ENCODE data around the gene ATP8B4.

DNA sequence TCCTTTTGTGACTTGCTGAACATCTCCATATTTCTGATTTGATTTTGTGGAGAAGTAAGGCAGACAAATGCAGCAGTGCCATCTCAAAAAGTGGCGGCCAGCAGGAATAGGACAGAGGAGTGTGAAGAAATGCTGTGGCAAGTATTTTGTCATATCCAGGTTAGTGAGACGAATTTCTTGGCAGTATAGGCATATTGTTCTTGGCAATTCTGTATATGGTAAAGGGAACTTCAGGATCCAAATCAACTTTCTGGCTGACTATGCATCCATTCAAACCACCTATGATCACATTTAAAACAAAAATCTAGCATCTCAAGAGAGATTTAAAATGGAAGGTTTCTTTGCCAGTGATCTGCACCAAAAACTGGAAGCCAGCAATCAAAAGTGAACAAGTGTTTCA is 270.2 kb downstream of the ATP8B4 start:
- TF ChIP-seq, protein P1, sequence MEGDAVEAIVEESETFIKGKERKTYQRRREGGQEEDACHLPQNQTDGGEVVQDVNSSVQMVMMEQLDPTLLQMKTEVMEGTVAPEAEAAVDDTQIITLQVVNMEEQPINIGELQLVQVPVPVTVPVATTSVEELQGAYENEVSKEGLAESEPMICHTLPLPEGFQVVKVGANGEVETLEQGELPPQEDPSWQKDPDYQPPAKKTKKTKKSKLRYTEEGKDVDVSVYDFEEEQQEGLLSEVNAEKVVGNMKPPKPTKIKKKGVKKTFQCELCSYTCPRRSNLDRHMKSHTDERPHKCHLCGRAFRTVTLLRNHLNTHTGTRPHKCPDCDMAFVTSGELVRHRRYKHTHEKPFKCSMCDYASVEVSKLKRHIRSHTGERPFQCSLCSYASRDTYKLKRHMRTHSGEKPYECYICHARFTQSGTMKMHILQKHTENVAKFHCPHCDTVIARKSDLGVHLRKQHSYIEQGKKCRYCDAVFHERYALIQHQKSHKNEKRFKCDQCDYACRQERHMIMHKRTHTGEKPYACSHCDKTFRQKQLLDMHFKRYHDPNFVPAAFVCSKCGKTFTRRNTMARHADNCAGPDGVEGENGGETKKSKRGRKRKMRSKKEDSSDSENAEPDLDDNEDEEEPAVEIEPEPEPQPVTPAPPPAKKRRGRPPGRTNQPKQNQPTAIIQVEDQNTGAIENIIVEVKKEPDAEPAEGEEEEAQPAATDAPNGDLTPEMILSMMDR (conservative IDR thresholded peaks at IDR 0.05 in 1 of 2, IDR thresholded peaks at IDR 0.05 in 1 of 2; ENCODE audit: low read depth in 1 of 2, low read length in 2 of 2) = no peak
- no peak for TF ChIP-seq EZH2 (IDR thresholded peaks at IDR 0.05; ENCODE audit: low read length, missing control alignments)
